A673 (cell line): ENCODE data around the gene COL9A1. TPM values are rescaled to one million over a fixed set of nuclear protein-coding genes. Genes with fewer than 3 reads are reported as not detected.

Source experiments
- BruUV-seq: library from RNA; stranded (reverse); fragments of 400-500 nt; replicated peaks from 2 replicates; lab custom pipeline; 2021; lab: Mats Ljungman, UMichigan
- CTCF ChIA-PET: fragments of 300-600 bp; sonication (Branson Sonifier 250); formaldehyde crosslinking; loops from one replicate; lab custom pipeline; 2022; ENCODE audit warnings: antibody characterized with exemption; lab: Charles Lee
- POLR2A ChIA-PET: fragments of 300-600 bp; sonication (Branson Sonifier 250); formaldehyde crosslinking; loops from one replicate; lab custom pipeline; 2022; ENCODE audit warnings: antibody characterized with exemption; ENCODE audit not compliant: low non-redundant PET; lab: Charles Lee
- DNase-seq: peaks from one replicate; pipeline ENCODE4 v3.0.0-alpha.2; 2015; ENCODE audit warnings: low spot score
- H3K27ac ChIP-seq: fragments of 200-600 bp; sonication (generic); 2 replicates; pipeline ENCODE4 v1.5.1; 2016; ENCODE audit warnings: mixed run types, low read depth, mild to moderate bottlenecking, mixed read lengths, antibody characterized with exemption, low read length; ENCODE audit not compliant: poor library complexity, severe bottlenecking
- H3K27me3 ChIP-seq: fragments of 200-600 bp; sonication (generic); replicated peaks from 2 replicates; pipeline ENCODE4 v1.6.1; 2017; ENCODE audit warnings: mixed run types, low read depth, mild to moderate bottlenecking, mixed read lengths, antibody characterized with exemption, low read length; ENCODE audit not compliant: insufficient read depth, poor library complexity
- H3K36me3 ChIP-seq: fragments of 200-600 bp; sonication (generic); 2 replicates; pipeline ENCODE4 v1.6.1; 2016; ENCODE audit warnings: mixed run types, mild to moderate bottlenecking, mixed read lengths, antibody characterized with exemption, low read length; ENCODE audit not compliant: insufficient read depth, poor library complexity, severe bottlenecking
- H3K4me1 ChIP-seq: fragments of 200-600 bp; sonication (generic); 2 replicates; pipeline ENCODE4 v1.6.1; 2017; ENCODE audit warnings: mixed run types, mild to moderate bottlenecking, mixed read lengths, antibody characterized with exemption, low read length; ENCODE audit not compliant: insufficient read depth, poor library complexity, severe bottlenecking
- H3K4me3 ChIP-seq: fragments of 200-600 bp; sonication (generic); 2 replicates; pipeline ENCODE4 v1.5.1; 2016; ENCODE audit warnings: low read depth, mixed run types, mild to moderate bottlenecking, mixed read lengths, low read length; ENCODE audit not compliant: poor library complexity, severe bottlenecking
- H3K9me3 ChIP-seq: fragments of 200-600 bp; sonication (generic); 2 replicates; pipeline ENCODE4 v1.6.1; 2016; ENCODE audit warnings: mixed run types, low read depth, mild to moderate bottlenecking, mixed read lengths, antibody characterized with exemption, low read length; ENCODE audit not compliant: poor library complexity, severe bottlenecking
- EZH2 ChIP-seq: fragments of 200-600 bp; sonication (generic); IDR thresholded peaks from 2 replicates; pipeline ENCODE4 v1.6.1; 2017; ENCODE audit warnings: borderline replicate concordance, low read depth, mild to moderate bottlenecking, mixed read lengths, antibody characterized with exemption, low read length; ENCODE audit not compliant: poor library complexity, severe bottlenecking
- intact Hi-C: fragments of 100-400 bp; cut with micrococcal nuclease; formaldehyde crosslinking; loops from one replicate; pipeline ENCODE4 v1.10.0; 2022; ENCODE audit not compliant: unreplicated experiment
- total RNA-seq: library from RNA; stranded (reverse); gene quantifications from 2 replicates; pipeline ENCODE4 v1.2.3, GENCODE V29; 2021
- TF ChIP-seq, protein P1 (sequence below): fragments of 300-800, 200-600 bp; sonication (generic); conservative IDR thresholded peaks from 2 replicates; pipeline ENCODE4 v1.5.1; 2017; ENCODE audit warnings: low read depth, mild to moderate bottlenecking, antibody characterized with exemption, low read length, moderate library complexity, mixed read lengths

The COL9A1 gene
- total RNA-seq, 1 experiment from 2014 or later: not detected

DNA sequence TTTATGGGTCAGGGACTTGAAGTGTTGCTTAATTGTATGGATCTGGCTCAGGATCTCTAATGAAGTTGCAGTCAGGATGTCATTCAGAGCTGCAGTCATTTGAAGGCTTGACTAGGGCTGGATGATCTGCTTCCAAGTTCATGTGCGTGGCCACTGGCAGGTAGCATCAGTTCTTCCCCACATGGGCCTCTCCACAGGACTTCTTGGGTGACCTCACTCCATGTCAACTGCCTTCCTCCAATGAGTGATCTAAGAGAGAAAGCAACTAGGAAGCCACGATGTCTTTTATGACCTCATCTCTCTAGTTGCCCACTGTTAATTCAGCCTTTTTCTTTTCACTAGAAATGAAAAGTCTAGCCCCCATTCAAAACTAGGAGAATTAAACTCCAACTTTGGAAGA, 104.1 kb downstream of the COL9A1 start:
- intact Hi-C loops: no loop called here
- ChIA-PET CTCF (no interaction called here), POLR2A (no interaction called here)
- no TSS peak for BruUV-seq
- no peak overlapping the region for H3K27ac ChIP-seq
- H3K4me1 ChIP-seq: no peaks in the 10 kb centered on the region
- no peak for DNase-seq
- no peaks in the 10 kb centered on the region for H3K27me3 ChIP-seq
- TF ChIP-seq EZH2: no peak
- TF ChIP-seq, protein P1, sequence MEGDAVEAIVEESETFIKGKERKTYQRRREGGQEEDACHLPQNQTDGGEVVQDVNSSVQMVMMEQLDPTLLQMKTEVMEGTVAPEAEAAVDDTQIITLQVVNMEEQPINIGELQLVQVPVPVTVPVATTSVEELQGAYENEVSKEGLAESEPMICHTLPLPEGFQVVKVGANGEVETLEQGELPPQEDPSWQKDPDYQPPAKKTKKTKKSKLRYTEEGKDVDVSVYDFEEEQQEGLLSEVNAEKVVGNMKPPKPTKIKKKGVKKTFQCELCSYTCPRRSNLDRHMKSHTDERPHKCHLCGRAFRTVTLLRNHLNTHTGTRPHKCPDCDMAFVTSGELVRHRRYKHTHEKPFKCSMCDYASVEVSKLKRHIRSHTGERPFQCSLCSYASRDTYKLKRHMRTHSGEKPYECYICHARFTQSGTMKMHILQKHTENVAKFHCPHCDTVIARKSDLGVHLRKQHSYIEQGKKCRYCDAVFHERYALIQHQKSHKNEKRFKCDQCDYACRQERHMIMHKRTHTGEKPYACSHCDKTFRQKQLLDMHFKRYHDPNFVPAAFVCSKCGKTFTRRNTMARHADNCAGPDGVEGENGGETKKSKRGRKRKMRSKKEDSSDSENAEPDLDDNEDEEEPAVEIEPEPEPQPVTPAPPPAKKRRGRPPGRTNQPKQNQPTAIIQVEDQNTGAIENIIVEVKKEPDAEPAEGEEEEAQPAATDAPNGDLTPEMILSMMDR: no peak
- H3K9me3 ChIP-seq: no peaks in the 10 kb centered on the region
- H3K36me3 ChIP-seq: no peaks in the 10 kb centered on the region
- H3K4me3 ChIP-seq: no peak overlapping the region

DNA sequence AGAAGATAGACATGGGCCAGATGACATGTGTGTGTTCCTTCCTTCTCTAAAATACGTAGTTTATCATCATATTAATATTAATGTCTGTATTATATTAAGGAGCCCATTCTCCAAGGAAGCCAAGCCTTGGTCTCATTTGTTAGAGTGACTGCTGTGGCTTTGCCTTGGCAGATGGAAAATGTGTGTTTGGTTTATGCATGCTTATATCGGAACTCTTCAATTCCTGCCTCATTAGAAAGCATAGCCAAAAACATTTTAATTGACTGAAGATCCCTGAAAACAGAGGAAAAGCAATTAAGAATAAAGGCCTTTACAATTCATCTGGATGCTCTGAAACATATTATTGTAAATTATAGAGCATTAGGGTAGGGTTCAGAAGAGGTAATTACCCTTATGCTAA, 106.4 kb downstream of the COL9A1 start:
- no peak overlapping the region for H3K4me3 ChIP-seq
- CTCF ChIA-PET: no interaction called here
- H3K4me1 ChIP-seq: no peaks in the 10 kb centered on the region
- no peaks in the 10 kb centered on the region for H3K27me3 ChIP-seq
- no TSS peak for BruUV-seq
- TF ChIP-seq, protein P1: no peak
- no peak for TF ChIP-seq EZH2
- DNase-seq: no peak
- H3K36me3 ChIP-seq: no peaks in the 10 kb centered on the region
- intact Hi-C loops: no loop called here
- POLR2A ChIA-PET: no interaction called here
- H3K9me3 ChIP-seq: no peaks in the 10 kb centered on the region
- H3K27ac ChIP-seq: no peak overlapping the region

DNA sequence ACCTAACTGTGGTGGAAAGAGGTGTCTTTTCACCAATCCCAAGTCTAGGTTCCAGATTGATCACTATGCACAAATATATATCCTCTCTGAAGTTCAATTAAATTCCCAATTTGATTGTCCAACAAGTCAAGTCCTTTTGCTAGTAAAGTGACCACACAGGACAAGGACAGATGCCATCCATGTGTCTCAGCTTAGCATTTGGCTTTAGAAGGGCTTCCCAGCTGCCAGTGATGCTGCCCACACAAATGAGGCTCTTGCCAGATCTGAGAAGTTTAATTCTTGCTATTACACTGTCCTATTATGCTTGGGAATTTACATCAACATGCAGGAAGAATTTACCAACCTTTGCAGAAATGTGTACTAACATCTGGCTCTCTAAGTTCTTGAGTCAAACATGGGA, 108.5 kb downstream of the COL9A1 start:
- TF ChIP-seq EZH2: no peak
- TF ChIP-seq, protein P1: no peak
- Histone ChIP-seq H3K4me1 (no peaks in the 10 kb centered on the region), H3K9me3 (no peaks in the 10 kb centered on the region), H3K4me3 (no peak overlapping the region), H3K36me3 (no peaks in the 10 kb centered on the region), H3K27me3 (no peaks in the 10 kb centered on the region), H3K27ac (no peak overlapping the region)
- intact Hi-C loops: no loop called here
- DNase-seq: no peak
- ChIA-PET POLR2A (no interaction called here), CTCF (no interaction called here)
- BruUV-seq: no TSS peak
